Measurements from ENCODE around the gene PHLDB3.

DNA sequence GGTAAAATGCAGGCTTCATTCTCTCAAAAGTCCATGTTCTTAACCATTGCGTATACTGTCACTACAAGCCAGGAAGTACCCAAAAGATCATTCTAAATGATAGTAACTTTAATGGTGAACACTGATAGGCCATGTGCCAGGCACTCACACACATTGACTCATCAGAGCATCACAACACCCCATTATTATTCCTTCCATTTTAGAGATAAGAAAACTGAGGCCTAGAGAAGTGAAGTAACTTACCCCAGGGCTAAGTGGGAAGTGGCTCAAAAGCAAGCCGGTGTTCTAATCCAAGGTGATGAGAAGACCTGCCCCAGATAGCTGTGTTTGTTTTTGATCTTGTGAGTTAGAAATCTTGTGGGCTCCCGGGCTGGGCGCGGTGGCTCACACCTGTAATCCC is 1.4 kb upstream of the PHLDB3 start:
- TF ChIP-seq, protein P1, sequence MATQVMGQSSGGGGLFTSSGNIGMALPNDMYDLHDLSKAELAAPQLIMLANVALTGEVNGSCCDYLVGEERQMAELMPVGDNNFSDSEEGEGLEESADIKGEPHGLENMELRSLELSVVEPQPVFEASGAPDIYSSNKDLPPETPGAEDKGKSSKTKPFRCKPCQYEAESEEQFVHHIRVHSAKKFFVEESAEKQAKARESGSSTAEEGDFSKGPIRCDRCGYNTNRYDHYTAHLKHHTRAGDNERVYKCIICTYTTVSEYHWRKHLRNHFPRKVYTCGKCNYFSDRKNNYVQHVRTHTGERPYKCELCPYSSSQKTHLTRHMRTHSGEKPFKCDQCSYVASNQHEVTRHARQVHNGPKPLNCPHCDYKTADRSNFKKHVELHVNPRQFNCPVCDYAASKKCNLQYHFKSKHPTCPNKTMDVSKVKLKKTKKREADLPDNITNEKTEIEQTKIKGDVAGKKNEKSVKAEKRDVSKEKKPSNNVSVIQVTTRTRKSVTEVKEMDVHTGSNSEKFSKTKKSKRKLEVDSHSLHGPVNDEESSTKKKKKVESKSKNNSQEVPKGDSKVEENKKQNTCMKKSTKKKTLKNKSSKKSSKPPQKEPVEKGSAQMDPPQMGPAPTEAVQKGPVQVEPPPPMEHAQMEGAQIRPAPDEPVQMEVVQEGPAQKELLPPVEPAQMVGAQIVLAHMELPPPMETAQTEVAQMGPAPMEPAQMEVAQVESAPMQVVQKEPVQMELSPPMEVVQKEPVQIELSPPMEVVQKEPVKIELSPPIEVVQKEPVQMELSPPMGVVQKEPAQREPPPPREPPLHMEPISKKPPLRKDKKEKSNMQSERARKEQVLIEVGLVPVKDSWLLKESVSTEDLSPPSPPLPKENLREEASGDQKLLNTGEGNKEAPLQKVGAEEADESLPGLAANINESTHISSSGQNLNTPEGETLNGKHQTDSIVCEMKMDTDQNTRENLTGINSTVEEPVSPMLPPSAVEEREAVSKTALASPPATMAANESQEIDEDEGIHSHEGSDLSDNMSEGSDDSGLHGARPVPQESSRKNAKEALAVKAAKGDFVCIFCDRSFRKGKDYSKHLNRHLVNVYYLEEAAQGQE (IDR thresholded peaks at IDR 0.05; ENCODE audit: insufficient replicate concordance, low read depth) = no peak
- TF ChIP-seq, protein P2, sequence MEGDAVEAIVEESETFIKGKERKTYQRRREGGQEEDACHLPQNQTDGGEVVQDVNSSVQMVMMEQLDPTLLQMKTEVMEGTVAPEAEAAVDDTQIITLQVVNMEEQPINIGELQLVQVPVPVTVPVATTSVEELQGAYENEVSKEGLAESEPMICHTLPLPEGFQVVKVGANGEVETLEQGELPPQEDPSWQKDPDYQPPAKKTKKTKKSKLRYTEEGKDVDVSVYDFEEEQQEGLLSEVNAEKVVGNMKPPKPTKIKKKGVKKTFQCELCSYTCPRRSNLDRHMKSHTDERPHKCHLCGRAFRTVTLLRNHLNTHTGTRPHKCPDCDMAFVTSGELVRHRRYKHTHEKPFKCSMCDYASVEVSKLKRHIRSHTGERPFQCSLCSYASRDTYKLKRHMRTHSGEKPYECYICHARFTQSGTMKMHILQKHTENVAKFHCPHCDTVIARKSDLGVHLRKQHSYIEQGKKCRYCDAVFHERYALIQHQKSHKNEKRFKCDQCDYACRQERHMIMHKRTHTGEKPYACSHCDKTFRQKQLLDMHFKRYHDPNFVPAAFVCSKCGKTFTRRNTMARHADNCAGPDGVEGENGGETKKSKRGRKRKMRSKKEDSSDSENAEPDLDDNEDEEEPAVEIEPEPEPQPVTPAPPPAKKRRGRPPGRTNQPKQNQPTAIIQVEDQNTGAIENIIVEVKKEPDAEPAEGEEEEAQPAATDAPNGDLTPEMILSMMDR (IDR thresholded peaks at IDR 0.05; ENCODE audit: insufficient read depth, low read length) = no peak

Measured in HL-60 (cell line).